SK-N-SH (cell line): ENCODE measurements around the gene SORBS1. TPM values are rescaled to one million over a fixed set of nuclear protein-coding genes. Genes with fewer than 3 reads are reported as not detected.

ENCODE experiments used
- CTCF ChIA-PET: fragments of 300-600, 350-600 bp; formaldehyde crosslinking; extraction: SDS; loops from one replicate; lab custom pipeline; 2021; lab: Yijun Ruan, JAX
- POLR2A ChIA-PET: fragments of 350-600 bp; sonication (Branson Sonifier 250); formaldehyde crosslinking; extraction: SDS; loops from one replicate; lab custom pipeline; 2020; ENCODE audit warnings: antibody characterized with exemption, inconsistent platforms; lab: Yijun Ruan, JAX
- DNase-seq: peaks from one replicate; pipeline ENCODE4 v3.0.0; 2012
- H2AFZ ChIP-seq: fragments of 200-600 bp; sonication (generic); 2 replicates; pipeline ENCODE4 v1.8.1; 2016; ENCODE audit warnings: antibody characterized with exemption, mild to moderate bottlenecking, low read depth
- H3F3A ChIP-seq: fragments of 200-600 bp; sonication (generic); replicated peaks from 2 replicates; pipeline ENCODE3; 2016; ENCODE audit warnings: antibody characterized with exemption, mild to moderate bottlenecking; ENCODE audit not compliant: insufficient read depth
- H3K27ac ChIP-seq, 2 experiments: fragments of 200-500 bp in 1 of 2; fragments of 200-600 bp in 1 of 2; sonication (Bioruptor generic) in 1 of 2; sonication (generic), shearing (Covaris generic) in 1 of 2; 2 replicates each; pipeline versions ENCODE4 v1.5.1 to v1.6.1; 2014 to 2016; ENCODE audit warnings: low read depth in 2 of 2, inconsistent platforms in 1 of 2, low read length in 1 of 2, mild to moderate bottlenecking in 1 of 2, mixed read lengths in 1 of 2
- H3K27me3 ChIP-seq: fragments of 200-600 bp; sonication (generic), shearing (Covaris generic); 2 replicates; pipeline ENCODE4 v1.6.1; 2016; ENCODE audit warnings: mixed run types; ENCODE audit not compliant: insufficient read depth
- H3K36me3 ChIP-seq, 2 experiments: fragments of 200-500 bp in 1 of 2; fragments of 200-600 bp in 1 of 2; sonication (Bioruptor generic) in 1 of 2; sonication (generic) in 1 of 2; replicated peaks in 1 of 2; 2 replicates each; pipeline versions ENCODE3 to v1.5.1; 2014 to 2016; ENCODE audit warnings: low read length in 1 of 2, mild to moderate bottlenecking in 1 of 2; ENCODE audit not compliant: insufficient read depth in 2 of 2, control insufficient read depth in 1 of 2
- H3K4me1 ChIP-seq, 2 experiments: fragments of 200-500 bp in 1 of 2; fragments of 200-600 bp in 1 of 2; sonication (Bioruptor generic) in 1 of 2; sonication (generic), shearing (Covaris generic) in 1 of 2; 2 replicates each; pipeline versions ENCODE4 v1.5.1 to v1.6.1; 2014 to 2016; ENCODE audit warnings: low read depth in 1 of 2, low read length in 1 of 2, mixed run types in 1 of 2; ENCODE audit not compliant: insufficient read depth in 2 of 2, control insufficient read depth in 1 of 2
- H3K4me2 ChIP-seq: fragments of 200-600 bp; sonication (generic), shearing (Covaris generic); 2 replicates; pipeline ENCODE4 v1.6.1; 2017; ENCODE audit warnings: mixed run types
- H3K4me3 ChIP-seq, 2 experiments: fragments of 200-500 bp in 1 of 2; fragments of 200-600 bp in 1 of 2; sonication (Bioruptor generic) in 1 of 2; sonication (generic), shearing (Covaris generic) in 1 of 2; 2 replicates each; pipeline versions ENCODE4 v1.5.1 to v1.8.1; 2014 to 2016; ENCODE audit warnings: low read depth in 2 of 2, inconsistent platforms in 1 of 2, low read length in 1 of 2, mild to moderate bottlenecking in 1 of 2, mixed read lengths in 1 of 2, moderate library complexity in 1 of 2
- H3K79me2 ChIP-seq: fragments of 200-600 bp; sonication (generic); 2 replicates; pipeline ENCODE4 v1.8.1; 2017; ENCODE audit warnings: mild to moderate bottlenecking; ENCODE audit not compliant: insufficient read depth
- H3K9ac ChIP-seq: fragments of 200-600 bp; sonication (generic); 2 replicates; pipeline ENCODE4 v1.6.1; 2017; ENCODE audit warnings: mixed run types
- H3K9me2 ChIP-seq: fragments of 200-600 bp; sonication (generic); 2 replicates; pipeline ENCODE4 v1.6.1; 2017; ENCODE audit warnings: mixed run types
- H3K9me3 ChIP-seq: fragments of 200-600 bp; sonication (generic); 2 replicates; pipeline ENCODE4 v1.6.1; 2017; ENCODE audit warnings: mixed run types, mild to moderate bottlenecking, moderate library complexity
- H4K20me1 ChIP-seq: fragments of 200-600 bp; sonication (generic); 2 replicates; pipeline ENCODE4 v1.6.1; 2017; ENCODE audit warnings: mild to moderate bottlenecking, mixed run types; ENCODE audit not compliant: insufficient read depth
- CHD2 ChIP-seq: fragments of 150-350 bp; IDR thresholded peaks from 2 replicates; pipeline ENCODE4 v1.6.1; 2018; ENCODE audit warnings: low read length; ENCODE audit not compliant: partially characterized antibody
- ELF1 ChIP-seq: IDR thresholded peaks from 2 replicates; pipeline ENCODE4 v1.4.0; 2012
- EP300 ChIP-seq, 2 experiments: IDR thresholded peaks; 2 replicates each; pipeline versions ENCODE4 v1.4.0 to v1.6.1; 2012; ENCODE audit warnings: borderline replicate concordance in 1 of 2, low read depth in 1 of 2, low read length in 1 of 2
- EZH2phosphoT487 ChIP-seq: fragments of 200-600 bp; sonication (generic); IDR thresholded peaks from 2 replicates; pipeline ENCODE4 v1.6.1; 2017; ENCODE audit warnings: low read depth, mixed run types, mild to moderate bottlenecking, antibody characterized with exemption, moderate library complexity, borderline replicate concordance
- FOSL2 ChIP-seq: IDR thresholded peaks from 2 replicates; pipeline ENCODE4 v1.4.0; 2012; ENCODE audit warnings: low read depth, mild to moderate bottlenecking, moderate library complexity, borderline replicate concordance
- GABPA ChIP-seq: IDR thresholded peaks from 2 replicates; pipeline ENCODE4 v1.4.0; 2012; ENCODE audit warnings: low read depth, mild to moderate bottlenecking
- GATA2 ChIP-seq: sonication (generic); formaldehyde crosslinking; IDR thresholded peaks from 2 replicates; pipeline ENCODE4 v1.5.0; 2020; ENCODE audit warnings: mild to moderate bottlenecking, missing genetic modification reagents
- JUND ChIP-seq: IDR thresholded peaks from 2 replicates; pipeline ENCODE4 v1.4.0; 2012
- MEF2A ChIP-seq: IDR thresholded peaks from 2 replicates; pipeline ENCODE4 v1.4.0; 2012; ENCODE audit warnings: low read depth, borderline replicate concordance
- MXI1 ChIP-seq: IDR thresholded peaks from 2 replicates; pipeline ENCODE4 v1.6.1; 2012; ENCODE audit warnings: mild to moderate bottlenecking, low read depth, low read length, improper control_type of control experiment
- NRF1 ChIP-seq: IDR thresholded peaks from 2 replicates; pipeline ENCODE4 v1.6.1; 2012; ENCODE audit warnings: low read depth, mild to moderate bottlenecking, low read length
- SMC3 ChIP-seq: IDR thresholded peaks from 2 replicates; pipeline ENCODE4 v1.6.1; 2012; ENCODE audit warnings: low read depth, low read length, improper control_type of control experiment
- TCF12 ChIP-seq: IDR thresholded peaks from 2 replicates; pipeline ENCODE4 v1.4.0; 2012
- TEAD4 ChIP-seq: IDR thresholded peaks from 2 replicates; pipeline ENCODE4 v1.4.0; 2012; ENCODE audit warnings: mild to moderate bottlenecking, borderline replicate concordance; ENCODE audit not compliant: insufficient read depth
- USF2 ChIP-seq: fragments of 150-350 bp; IDR thresholded peaks from 2 replicates; pipeline ENCODE4 v1.6.1; 2017; ENCODE audit warnings: antibody characterized with exemption, low read length, low read depth, borderline replicate concordance
- ZBTB33 ChIP-seq: IDR thresholded peaks from 2 replicates; pipeline ENCODE4 v1.4.0; 2012; ENCODE audit warnings: low read depth, borderline replicate concordance
- WGBS: methylation state at CpG from one replicate; pipeline ENCODE4 v1.1.6; 2017; ENCODE audit warnings: low lambda C conversion rate; 5-methylcytosine and 5-hydroxymethylcytosine counted together
- polyA plus RNA-seq, 3 experiments: library from polyadenylated mRNA; depleted of rRNA; stranded (reverse); fragments of >200 nt; gene quantifications; 2 replicates each; pipeline ENCODE4 v1.2.3, GENCODE V29; 2012
- TF ChIP-seq, protein P1 (sequence below): IDR thresholded peaks from 2 replicates; pipeline ENCODE4 v1.4.0; 2012; ENCODE audit warnings: low read depth, borderline replicate concordance
- TF ChIP-seq, protein P2 (sequence below): fragments of 200-600 bp; sonication (generic); IDR thresholded peaks from 2 replicates; pipeline ENCODE4 v1.6.1; 2017; ENCODE audit warnings: antibody characterized with exemption, mild to moderate bottlenecking, moderate library complexity

The SORBS1 gene
- polyA plus RNA-seq, 1 of the 3 experiments (the other 2 are of a cell fraction) = 0.36 TPM

GRCh38 chr10:95505084-95505610 lies 56.0 kb downstream of the SORBS1 start (continued):
- TF ChIP-seq, protein P1, sequence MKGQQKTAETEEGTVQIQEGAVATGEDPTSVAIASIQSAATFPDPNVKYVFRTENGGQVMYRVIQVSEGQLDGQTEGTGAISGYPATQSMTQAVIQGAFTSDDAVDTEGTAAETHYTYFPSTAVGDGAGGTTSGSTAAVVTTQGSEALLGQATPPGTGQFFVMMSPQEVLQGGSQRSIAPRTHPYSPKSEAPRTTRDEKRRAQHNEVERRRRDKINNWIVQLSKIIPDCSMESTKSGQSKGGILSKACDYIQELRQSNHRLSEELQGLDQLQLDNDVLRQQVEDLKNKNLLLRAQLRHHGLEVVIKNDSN = no peak

- no peaks in the 10 kb centered on the region for H3K9me3 ChIP-seq
- no peak overlapping the region for H2AFZ ChIP-seq
- peaks cover 0 to 2% of the 10 kb centered on the region in 2 experiments; a peak in 1 of 4 replicates for H3K4me1 ChIP-seq
- ChIA-PET CTCF (interaction anchor here (1.8 kb wide), 1 partner anchor 58 kb away, joined by 4 read pairs; no protein-coding TSS in a partner anchor), POLR2A (no interaction called here)
- H3K27me3 ChIP-seq = no peaks in the 10 kb centered on the region; the same call in 1 of the 2 replicates
- H3K4me3 ChIP-seq = no peak overlapping the region
- H3K27ac ChIP-seq = no peak overlapping the region
- H3K9me2 ChIP-seq = no peaks in the 10 kb centered on the region
- no peak overlapping the region for H3K9ac ChIP-seq
- no peak for DNase-seq
- no peaks in the 10 kb centered on the region for H3F3A ChIP-seq
- H3K79me2 ChIP-seq = no peaks in the 10 kb centered on the region
- TF ChIP-seq NRF1 (no peak), MXI1 (no peak), MEF2A (no peak), ELF1 (no peak), USF2 (no peak), TEAD4 (no peak), GATA2 (CRISPR knock-in tag) (no peak), ZBTB33 (no peak), TCF12 (no peak)
- no peaks in the 10 kb centered on the region for H4K20me1 ChIP-seq
- 69% methylated on average over 3 of the region's 4 CpGs for WGBS
- no peak overlapping the region for H3K4me2 ChIP-seq
- H3K36me3 ChIP-seq = no peaks in the 10 kb centered on the region
Observed at GRCh38 chr10:95504246-95504691, 56.9 kb downstream of the SORBS1 start.

DNA sequence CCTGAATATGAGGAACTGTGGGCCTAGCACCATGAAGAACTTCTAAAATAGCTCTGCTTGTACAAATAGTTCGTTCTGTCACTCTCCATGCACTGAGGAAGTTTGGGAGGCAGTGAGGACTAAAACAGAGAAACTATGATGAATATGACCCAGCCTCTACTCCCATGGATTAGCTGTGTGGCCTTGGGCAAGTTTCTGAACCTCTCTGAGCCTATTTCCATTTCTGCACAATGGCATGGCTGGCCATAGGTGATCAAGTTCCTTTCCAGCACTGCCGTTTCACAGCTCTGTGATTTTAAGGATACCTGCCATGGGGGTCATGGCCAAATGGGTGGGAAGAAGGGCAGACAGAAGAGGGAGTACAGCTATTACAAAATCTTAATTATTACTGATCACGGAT lies 57.6 kb downstream of the SORBS1 start:
- H3K4me2 ChIP-seq = no peak overlapping the region
- DNase-seq = no peak
- POLR2A ChIA-PET = no interaction called here
- CTCF ChIA-PET = no interaction called here
- 33% methylated on average over 2 of the region's 3 CpGs for WGBS
- H3K9me3 ChIP-seq = no peaks in the 10 kb centered on the region
- H2AFZ ChIP-seq = no peak overlapping the region
- TF ChIP-seq, protein P2, sequence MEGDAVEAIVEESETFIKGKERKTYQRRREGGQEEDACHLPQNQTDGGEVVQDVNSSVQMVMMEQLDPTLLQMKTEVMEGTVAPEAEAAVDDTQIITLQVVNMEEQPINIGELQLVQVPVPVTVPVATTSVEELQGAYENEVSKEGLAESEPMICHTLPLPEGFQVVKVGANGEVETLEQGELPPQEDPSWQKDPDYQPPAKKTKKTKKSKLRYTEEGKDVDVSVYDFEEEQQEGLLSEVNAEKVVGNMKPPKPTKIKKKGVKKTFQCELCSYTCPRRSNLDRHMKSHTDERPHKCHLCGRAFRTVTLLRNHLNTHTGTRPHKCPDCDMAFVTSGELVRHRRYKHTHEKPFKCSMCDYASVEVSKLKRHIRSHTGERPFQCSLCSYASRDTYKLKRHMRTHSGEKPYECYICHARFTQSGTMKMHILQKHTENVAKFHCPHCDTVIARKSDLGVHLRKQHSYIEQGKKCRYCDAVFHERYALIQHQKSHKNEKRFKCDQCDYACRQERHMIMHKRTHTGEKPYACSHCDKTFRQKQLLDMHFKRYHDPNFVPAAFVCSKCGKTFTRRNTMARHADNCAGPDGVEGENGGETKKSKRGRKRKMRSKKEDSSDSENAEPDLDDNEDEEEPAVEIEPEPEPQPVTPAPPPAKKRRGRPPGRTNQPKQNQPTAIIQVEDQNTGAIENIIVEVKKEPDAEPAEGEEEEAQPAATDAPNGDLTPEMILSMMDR = no peak
- TF ChIP-seq SMC3 (no peak), EZH2phosphoT487 (no peak), GATA2 (CRISPR knock-in tag) (no peak), GABPA (no peak), FOSL2 (no peak), CHD2 (no peak), JUND (no peak), MEF2A (no peak), EP300 (IDR thresholded peaks at IDR 0.05; ENCODE audit: borderline replicate concordance in 1 of 2, low read depth in 1 of 2, low read length in 1 of 2) (no peak)
- TF ChIP-seq, protein P1 = no peak
- no peak overlapping the region for H3K4me3 ChIP-seq
- H3F3A ChIP-seq = no peaks in the 10 kb centered on the region
- no peaks in the 10 kb centered on the region for H3K36me3 ChIP-seq
- no peak overlapping the region for H3K27ac ChIP-seq
- H3K4me1 ChIP-seq = peaks cover 0 to 2% of the 10 kb centered on the region in 2 experiments; a peak in 1 of 4 replicates
- no peaks in the 10 kb centered on the region for H4K20me1 ChIP-seq
- H3K9me2 ChIP-seq = no peaks in the 10 kb centered on the region
- H3K79me2 ChIP-seq = no peaks in the 10 kb centered on the region
- no peaks in the 10 kb centered on the region; the same call in 1 of the 2 replicates for H3K27me3 ChIP-seq
- no peak overlapping the region for H3K9ac ChIP-seq
